Smooth muscle cell (in vitro differentiated cells): ENCODE measurements around the gene FBN3. TPM values are rescaled to one million over a fixed set of nuclear protein-coding genes. Genes with fewer than 3 reads are reported as not detected.

Experiments
- DNase-seq: peaks from one replicate; lab custom pipeline; 2025; ENCODE audit not compliant: unreplicated experiment; lab: John Stamatoyannopoulos, UW
- H2AFZ ChIP-seq: fragments of 200-600 bp; sonication (generic); 2 replicates; pipeline ENCODE4 v1.6.0; 2016; ENCODE audit warnings: antibody characterized with exemption, low read depth, mild to moderate bottlenecking
- H3F3A ChIP-seq: fragments of 200-600 bp; sonication (generic); 2 replicates; pipeline ENCODE4 v1.6.0; 2017; ENCODE audit warnings: antibody characterized with exemption, low read depth
- H3K27ac ChIP-seq: fragments of 200-600 bp; sonication (generic); 2 replicates; pipeline ENCODE4 v1.5.1; 2016; ENCODE audit warnings: low read depth, mild to moderate bottlenecking
- H3K27me3 ChIP-seq: fragments of 200-600 bp; sonication (generic); 2 replicates; pipeline ENCODE4 v1.6.1; 2016; ENCODE audit warnings: low read depth, mild to moderate bottlenecking
- H3K36me3 ChIP-seq: fragments of 200-600 bp; sonication (generic); 2 replicates; pipeline ENCODE4 v1.5.1; 2016; ENCODE audit warnings: low read depth
- H3K4me1 ChIP-seq: fragments of 200-600 bp; sonication (generic); 2 replicates; pipeline ENCODE4 v1.5.1; 2016; ENCODE audit warnings: low read depth
- H3K4me2 ChIP-seq: fragments of 200-600 bp; sonication (generic); 2 replicates; pipeline ENCODE4 v1.6.0; 2016; ENCODE audit warnings: mild to moderate bottlenecking
- H3K4me3 ChIP-seq: fragments of 200-600 bp; sonication (generic); 2 replicates; pipeline ENCODE4 v1.5.1; 2016; ENCODE audit warnings: mild to moderate bottlenecking
- H3K79me2 ChIP-seq: fragments of 200-600 bp; sonication (generic); 2 replicates; pipeline ENCODE4 v1.6.0; 2016; ENCODE audit warnings: low read depth, mild to moderate bottlenecking
- H3K9ac ChIP-seq: fragments of 200-600 bp; sonication (generic); 2 replicates; pipeline ENCODE4 v1.6.0; 2016; ENCODE audit warnings: low read depth
- H3K9me3 ChIP-seq: fragments of 200-600 bp; sonication (generic); replicated peaks from 2 replicates; pipeline ENCODE4 v1.5.1; 2016; ENCODE audit warnings: low read depth
- H4K20me1 ChIP-seq: fragments of 200-600 bp; sonication (generic); 2 replicates; pipeline ENCODE4 v1.6.0; 2016; ENCODE audit warnings: low read depth
- CTCF ChIP-seq: fragments of 200-600 bp; sonication (generic); IDR thresholded peaks from 2 replicates; pipeline ENCODE4 v1.5.1; 2017; ENCODE audit warnings: borderline replicate concordance, mild to moderate bottlenecking, antibody characterized with exemption; ENCODE audit not compliant: insufficient read depth, poor library complexity, severe bottlenecking
- WGBS: methylation state at CpG from one replicate; pipeline ENCODE4 v1.1.7; 2016; ENCODE audit warnings: low lambda C conversion rate; 5-methylcytosine and 5-hydroxymethylcytosine counted together
- polyA plus RNA-seq: library from polyadenylated mRNA; unstranded; fragments of >200 nt; fragmentation: Nextera tagmentation; extraction: Ambion mirVana; gene quantifications from 2 replicates; pipeline ENCODE4 v1.2.1, GENCODE V29; 2016
- total RNA-seq: library from RNA; depleted of rRNA; stranded (reverse); fragments of >200 nt; gene quantifications from 2 replicates; pipeline ENCODE4 v1.2.3, GENCODE V29; 2014

FBN3 gene
- total and polyA plus RNA-seq, 2 experiments from 2014 or later = not detected

- H3K9me3 ChIP-seq = no peaks in the 10 kb centered on the region
- no peak overlapping the region for H3K4me2 ChIP-seq
- no peak overlapping the region for H3K27ac ChIP-seq
- DNase-seq = no peak
- no peaks in the 10 kb centered on the region for H3K79me2 ChIP-seq
- no peak for TF ChIP-seq CTCF
- H2AFZ ChIP-seq = no peak overlapping the region
- H4K20me1 ChIP-seq = no peaks in the 10 kb centered on the region
- 83% methylated on average over 7 of the region's 7 CpGs for WGBS
- H3F3A ChIP-seq = no peaks in the 10 kb centered on the region
- no peaks in the 10 kb centered on the region for H3K27me3 ChIP-seq
- H3K9ac ChIP-seq = no peak overlapping the region
- no peaks in the 10 kb centered on the region for H3K4me1 ChIP-seq
- no peaks in the 10 kb centered on the region for H3K36me3 ChIP-seq
- no peak overlapping the region for H3K4me3 ChIP-seq
Observed at GRCh38 chr19:8057545-8058270, 91.7 kb downstream of the FBN3 start.

DNA sequence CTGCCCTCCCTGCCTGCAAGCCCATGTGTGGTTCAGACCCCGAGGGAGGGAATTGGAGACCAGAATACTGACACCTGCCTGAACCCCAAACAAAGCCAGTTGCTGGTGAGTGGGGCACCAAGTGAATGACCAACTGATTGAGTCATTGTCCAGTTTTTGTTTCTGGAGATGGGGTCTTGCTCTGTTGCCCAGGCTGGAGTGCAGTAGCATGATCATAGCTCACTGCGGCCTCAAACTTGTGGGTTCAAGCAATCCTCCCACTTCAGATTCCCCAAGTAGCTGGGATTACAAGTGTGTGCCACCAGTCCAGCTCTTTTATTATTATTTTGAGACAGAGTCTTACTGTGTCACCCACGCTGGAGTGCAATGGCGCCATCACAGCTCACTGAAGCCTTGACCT is 92.9 kb downstream of the FBN3 start:
- Histone ChIP-seq H4K20me1 (no peaks in the 10 kb centered on the region), H2AFZ (no peak overlapping the region), H3K27me3 (no peaks in the 10 kb centered on the region), H3K27ac (no peak overlapping the region), H3K9me3 (no peaks in the 10 kb centered on the region), H3F3A (no peaks in the 10 kb centered on the region), H3K36me3 (no peaks in the 10 kb centered on the region), H3K79me2 (no peaks in the 10 kb centered on the region), H3K9ac (no peak overlapping the region), H3K4me1 (no peaks in the 10 kb centered on the region), H3K4me3 (no peak overlapping the region), H3K4me2 (no peak overlapping the region)
- no peak for DNase-seq
- no peak for TF ChIP-seq CTCF
- WGBS = 98% methylated on average over 4 of the region's 4 CpGs

DNA sequence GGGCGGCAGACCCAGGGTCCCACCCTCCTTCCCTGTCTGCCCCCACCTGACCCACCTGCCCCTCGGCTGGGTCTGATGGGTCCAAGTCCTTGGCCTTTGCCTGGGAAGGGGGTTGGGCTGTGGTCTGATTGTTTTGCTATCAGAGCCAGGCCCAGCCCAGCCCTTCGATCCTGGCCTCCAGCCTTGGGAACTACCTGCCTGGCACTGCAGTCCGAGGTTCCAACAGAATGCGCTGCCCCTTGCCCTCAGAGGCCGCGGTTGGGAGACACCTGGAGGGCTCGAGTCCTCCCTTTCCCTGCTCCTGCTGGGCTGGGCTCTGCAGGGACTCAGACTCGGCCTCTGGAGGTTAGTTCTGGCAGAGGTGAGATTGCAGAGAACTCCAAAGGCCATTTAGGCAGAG is 95.2 kb downstream of the FBN3 start:
- H3K4me1 ChIP-seq = no peaks in the 10 kb centered on the region
- no peaks in the 10 kb centered on the region for H3K9me3 ChIP-seq
- H3K9ac ChIP-seq = no peak overlapping the region
- no peak for DNase-seq
- H3K79me2 ChIP-seq = no peaks in the 10 kb centered on the region
- TF ChIP-seq CTCF = no peak
- no peak overlapping the region for H3K4me3 ChIP-seq
- H3K27ac ChIP-seq = no peak overlapping the region
- H3K4me2 ChIP-seq = no peak overlapping the region
- no peaks in the 10 kb centered on the region for H3F3A ChIP-seq
- H3K27me3 ChIP-seq = no peaks in the 10 kb centered on the region
- no peaks in the 10 kb centered on the region for H3K36me3 ChIP-seq
- H4K20me1 ChIP-seq = no peaks in the 10 kb centered on the region
- no peak overlapping the region for H2AFZ ChIP-seq
- WGBS = 70% methylated on average over 8 of the region's 9 CpGs

- no peak for TF ChIP-seq CTCF
- Histone ChIP-seq H3F3A (no peaks in the 10 kb centered on the region), H3K36me3 (no peaks in the 10 kb centered on the region), H2AFZ (no peak within 1 kb of the TSS), H3K27me3 (no peaks in the 10 kb centered on the region), H3K9ac (no peak within 1 kb of the TSS), H3K27ac (no peak within 1 kb of the TSS), H3K4me3 (no peak within 1 kb of the TSS), H3K79me2 (no peaks in the 10 kb centered on the region), H4K20me1 (no peaks in the 10 kb centered on the region), H3K9me3 (no peaks in the 10 kb centered on the region), H3K4me1 (no peaks in the 10 kb centered on the region), H3K4me2 (no peak within 1 kb of the TSS)
- 89% methylated on average over 4 of the region's 7 CpGs for WGBS
- DNase-seq = no peak
Observed at GRCh38 chr19:8052464-8052859, 96.9 kb downstream of the FBN3 start, which contains the start of gene CCL25. Gene CCL25, plus strand, starts transcription at chr19:8052760. Its CDS starts 290 bp downstream, at chr19:8053050.
